K562 (cell line): ENCODE measurements around the gene INTS6. TPM values are rescaled to one million over a fixed set of nuclear protein-coding genes. Genes with fewer than 3 reads are reported as not detected.

ENCODE experiments used
- ATAC-seq: fragments of 200-7000 bp; cut with Tn5 transposase; 3 replicates; pipeline ENCODE4 v1.9.1; 2020; ENCODE audit warnings: moderate library complexity
- BruUV-seq: library from RNA; stranded (reverse); fragments of 400-500 nt; replicated peaks from 2 replicates; lab custom pipeline; 2021; lab: Mats Ljungman, UMichigan
- CTCF ChIA-PET: fragments of 300-600 bp; formaldehyde crosslinking; extraction: SDS; loops from one replicate; lab custom pipeline; 2021; ENCODE audit warnings: low intra/inter-chr PET ratio; lab: Yijun Ruan, JAX
- POLR2A ChIA-PET: fragments of 300-600, 350-650 bp; sonication (Branson Sonifier 250); formaldehyde crosslinking; extraction: SDS; loops from one replicate; lab custom pipeline; 2021; ENCODE audit warnings: antibody characterized with exemption, inconsistent platforms; lab: Yijun Ruan, JAX
- DNase-seq, 4 experiments: peaks; one replicate each; pipeline versions ENCODE4 v3.0.0 to v3.0.0-alpha.2; 2011 to 2018; ENCODE audit warnings: low spot score in 3 of 4, mixed read lengths in 3 of 4; ENCODE audit errors: extremely low read depth in 1 of 4
- FAIRE-seq: peaks from 2 replicates; lab custom pipeline; 2011; peaks lifted over from hg19 to GRCh38; lab: Jason Lieb, UNC
- H2AFZ ChIP-seq: 2 replicates; pipeline ENCODE4 v1.6.0; 2011; ENCODE audit warnings: low read depth, low read length, control low read depth, inconsistent platforms
- H3K27ac ChIP-seq: fragments of 200-600 bp; 3 replicates; pipeline ENCODE4 v1.8.0; 2011; ENCODE audit warnings: low read depth, mild to moderate bottlenecking, control low read depth, inconsistent platforms, low read length, moderate library complexity, mixed read lengths; ENCODE audit errors: extremely low read depth
- H3K27me3 ChIP-seq, 2 experiments: fragments of 300-600 bp in 1 of 2; 2 replicates in 1 of 2; 3 replicates in 1 of 2; pipeline versions ENCODE4 v1.6.0 to v1.8.0; 2011; ENCODE audit warnings: inconsistent platforms in 2 of 2, low read length in 2 of 2, mild to moderate bottlenecking in 1 of 2, mixed read lengths in 1 of 2, moderate library complexity in 1 of 2; ENCODE audit not compliant: control insufficient read depth in 2 of 2, insufficient read depth in 2 of 2
- H3K36me3 ChIP-seq: fragments of 300-600 bp; 3 replicates; pipeline ENCODE4 v1.8.0; 2011; ENCODE audit warnings: mild to moderate bottlenecking, low read length, inconsistent platforms; ENCODE audit not compliant: control insufficient read depth, insufficient read depth
- H3K4me1 ChIP-seq, 2 experiments: fragments of 200-600 bp in 1 of 2; replicated peaks in 1 of 2; 2 replicates in 1 of 2; 3 replicates in 1 of 2; pipeline versions ENCODE4 v1.5.1 to v1.8.0; 2011; ENCODE audit warnings: inconsistent platforms in 2 of 2, low read length in 2 of 2, mild to moderate bottlenecking in 1 of 2, mixed read lengths in 1 of 2, moderate library complexity in 1 of 2; ENCODE audit not compliant: control insufficient read depth in 2 of 2, insufficient read depth in 2 of 2
- H3K4me2 ChIP-seq: 2 replicates; pipeline ENCODE4 v1.6.1; 2011; ENCODE audit warnings: low read length, control low read depth, inconsistent platforms, mixed read lengths; ENCODE audit not compliant: insufficient read depth
- H3K4me3 ChIP-seq: fragments of 200-600 bp; sonication (generic), shearing (Covaris generic); 2 replicates; pipeline ENCODE4 v1.5.1; 2016; ENCODE audit warnings: control low read depth, inconsistent platforms
- H3K79me2 ChIP-seq: fragments of 200-600 bp; 3 replicates; pipeline ENCODE4 v1.8.0; 2011; ENCODE audit warnings: low read length, inconsistent platforms; ENCODE audit not compliant: control insufficient read depth, insufficient read depth
- H3K9ac ChIP-seq, 2 experiments: 2 replicates each; pipeline versions ENCODE4 v1.6.0 to v1.6.1; 2011; ENCODE audit warnings: low read depth in 2 of 2, low read length in 2 of 2, control low read depth in 1 of 2, inconsistent platforms in 1 of 2, mild to moderate bottlenecking in 1 of 2, mixed read lengths in 1 of 2; ENCODE audit not compliant: insufficient read depth in 1 of 2
- H3K9me1 ChIP-seq: one replicate; pipeline ENCODE4 v1.6.0; 2011; ENCODE audit warnings: inconsistent platforms, mild to moderate bottlenecking, low read length, moderate library complexity; ENCODE audit not compliant: control insufficient read depth, insufficient read depth
- H3K9me3 ChIP-seq: replicated peaks from 2 replicates; pipeline ENCODE4 v1.5.1; 2011; ENCODE audit warnings: low read depth, low read length, inconsistent platforms; ENCODE audit not compliant: control insufficient read depth, insufficient read depth
- H4K20me1 ChIP-seq: replicated peaks from 2 replicates; pipeline ENCODE4 v1.6.1; 2011; ENCODE audit warnings: low read length, inconsistent platforms, mixed read lengths; ENCODE audit not compliant: control insufficient read depth, insufficient read depth
- ARID2 ChIP-seq: fragments of 450-650 bp; IDR thresholded peaks from 2 replicates; pipeline ENCODE4 v1.6.1; 2017; ENCODE audit warnings: antibody characterized with exemption, mild to moderate bottlenecking
- COPS2 ChIP-seq: fragments of 450-650 bp; conservative IDR thresholded peaks from 2 replicates; pipeline ENCODE4 v1.6.1; 2016; ENCODE audit warnings: mild to moderate bottlenecking, moderate library complexity
- GTF2F1 ChIP-seq: IDR thresholded peaks from 2 replicates; pipeline ENCODE4 v1.6.1; 2011; ENCODE audit warnings: low read depth, low read length, improper control_type of control experiment
- HCFC1 ChIP-seq: IDR thresholded peaks from 2 replicates; pipeline ENCODE4 v1.6.1; 2012; ENCODE audit warnings: low read depth, low read length, improper control_type of control experiment
- HDGF ChIP-seq: fragments of 450-650 bp; IDR thresholded peaks from 2 replicates; pipeline ENCODE4 v1.6.1; 2016
- KLF1 ChIP-seq: fragments of 450-650 bp; IDR thresholded peaks from 2 replicates; pipeline ENCODE4 v1.6.1; 2016; ENCODE audit warnings: missing genetic modification characterization, missing compliant biosample characterization
- NCOA6 ChIP-seq: fragments of 450-650 bp; IDR thresholded peaks from 2 replicates; pipeline ENCODE4 v1.6.1; 2017; ENCODE audit warnings: mild to moderate bottlenecking
- PHB ChIP-seq: fragments of 250-450 bp; sonication (Bioruptor Pico); IDR thresholded peaks from 2 replicates; pipeline ENCODE4 v1.5.0; 2021
- RNF2 ChIP-seq: sonication (generic); IDR thresholded peaks from 2 replicates; pipeline ENCODE4 v1.6.1; 2016
- TFAM ChIP-seq: fragments of 250-450 bp; sonication (Bioruptor Pico); conservative IDR thresholded peaks from 2 replicates; pipeline ENCODE4 v1.5.0; 2021; ENCODE audit warnings: mild to moderate bottlenecking, moderate library complexity
- ZNF140 ChIP-seq: fragments of 250-450 bp; sonication (Bioruptor Pico); IDR thresholded peaks from 2 replicates; pipeline ENCODE4 v1.8.0; 2021; ENCODE audit warnings: moderate library complexity, mild to moderate bottlenecking, inconsistent platforms
- ZNF551 ChIP-seq: fragments of 250-450 bp; sonication (Bioruptor Pico); IDR thresholded peaks from 2 replicates; pipeline ENCODE4 v1.5.0; 2021; ENCODE audit warnings: mild to moderate bottlenecking, moderate library complexity
- ZNF584 ChIP-seq: fragments of 200-800 bp; sonication (Bioruptor generic); IDR thresholded peaks from 2 replicates; pipeline ENCODE4 v1.6.1; 2016; ENCODE audit warnings: low read depth, mild to moderate bottlenecking, missing genetic modification characterization, missing compliant biosample characterization
- ZNF586 ChIP-seq: fragments of 450-650 bp; formaldehyde crosslinking; conservative IDR thresholded peaks from 2 replicates; pipeline ENCODE4 v1.4.0; 2020; ENCODE audit warnings: mild to moderate bottlenecking, moderate library complexity
- ZNF75A ChIP-seq: fragments of 450-650 bp; formaldehyde crosslinking; IDR thresholded peaks from 2 replicates; pipeline ENCODE4 v1.4.0; 2020; ENCODE audit warnings: mild to moderate bottlenecking
- WGBS: fragments of 100-300 bp; shearing (Covaris generic); methylation state at CpG from one replicate; pipeline ENCODE4 v1.1.6; 2016; ENCODE audit warnings: low coverage, mixed read lengths; ENCODE audit not compliant: insufficient coverage; ENCODE audit errors: missing lambda C conversion rate; 5-methylcytosine and 5-hydroxymethylcytosine counted together
- in situ Hi-C: fragments of 300-500 bp; cut with MboI; formaldehyde crosslinking; loops from 4 replicates; pipeline ENCODE4 v1.15.0; 2018; ENCODE audit warnings: inconsistent platforms, mixed read lengths
- intact Hi-C: fragments of 100-400 bp; cut with micrococcal nuclease; formaldehyde crosslinking; loops from 2 replicates; pipeline ENCODE4 v1.14.2; 2022
- polyA plus RNA-seq, 8 experiments: library from polyadenylated mRNA; depleted of rRNA in 4 of 8; stranded (reverse) in 5 of 8; unstranded in 3 of 8; fragments of >200 nt; fragmentation: Nextera tagmentation in 2 of 8; fragmentation: Illumina TruSeq in 1 of 8; extraction: Ambion mirVana in 2 of 8; extraction: Trizol in 1 of 8; gene quantifications; 2 replicates each; pipeline versions ENCODE4 v1.2.1 to v1.2.3, GENCODE V29; 2011 to 2014; ENCODE audit warnings: inconsistent platforms in 1 of 8, missing spikeins in 1 of 8
- total RNA-seq, 7 experiments: library from RNA; depleted of rRNA in 6 of 7; stranded (reverse); fragments of >200 nt in 6 of 7; fragmentation: Illumina TruSeq in 2 of 7; extraction: Trizol in 2 of 7; gene quantifications; 2 replicates each; pipeline versions ENCODE4 v1.2.1 to v1.2.3, GENCODE V29; 2011 to 2021; ENCODE audit warnings: low replicate concordance in 1 of 7
- TF ChIP-seq, protein P1 (sequence below): fragments of 450-650 bp; conservative IDR thresholded peaks from 2 replicates; pipeline ENCODE4 v1.6.1; 2016; ENCODE audit warnings: missing genetic modification characterization, low read depth, mild to moderate bottlenecking, control low read depth, missing compliant biosample characterization
- TF ChIP-seq, protein P2 (sequence below), 2 experiments: fragments of 450-650 bp in 1 of 2; sonication (generic) in 1 of 2; formaldehyde crosslinking; conservative IDR thresholded peaks; 2 replicates each; pipeline versions ENCODE4 v1.4.0 to v1.8.1; 2020 to 2022; ENCODE audit warnings: mild to moderate bottlenecking in 1 of 2, missing genetic modification reagents in 1 of 2
- TF ChIP-seq, protein P3 (sequence below): sonication (generic); formaldehyde crosslinking; IDR thresholded peaks from 2 replicates; pipeline ENCODE4 v1.9.0; 2022; ENCODE audit warnings: mild to moderate bottlenecking, missing genetic modification reagents

The INTS6 gene
- total and polyA plus RNA-seq, 9 of the 15 experiments (the other 6 are each of a cell fraction or from before 2014, with no cell fraction given), result 3.7 to 29.8 (median 16.1) TPM

GRCh38 chr13:51328488-51328887 is 124.3 kb downstream of the INTS6 start (continued):
- TF ChIP-seq ZNF75A, result no peak
- TF ChIP-seq ZNF586 (CRISPR knock-in tag), result no peak

GRCh38 chr13:51327961-51328360 is 124.9 kb downstream of the INTS6 start:
- intact Hi-C loops, result no loop called here
- FAIRE-seq (no peak), DNase-seq (no peak), ATAC-seq (no peak)
- no peak overlapping the region for H3K4me3 ChIP-seq
- BruUV-seq, result no TSS peak
- H3K4me2 ChIP-seq, result no peak overlapping the region
- H3K79me2 ChIP-seq, result no peaks in the 10 kb centered on the region
- no peak overlapping the region for H2AFZ ChIP-seq
- no peak overlapping the region for H3K9ac ChIP-seq
- H3K27me3 ChIP-seq, result no peaks in the 10 kb centered on the region; a peak in 2 of 5 replicates
- 9% methylated on average over 2 of the region's 2 CpGs for WGBS
- H3K4me1 ChIP-seq, result no peaks in the 10 kb centered on the region; a peak in 2 of 5 replicates
- TF ChIP-seq, protein P1, sequence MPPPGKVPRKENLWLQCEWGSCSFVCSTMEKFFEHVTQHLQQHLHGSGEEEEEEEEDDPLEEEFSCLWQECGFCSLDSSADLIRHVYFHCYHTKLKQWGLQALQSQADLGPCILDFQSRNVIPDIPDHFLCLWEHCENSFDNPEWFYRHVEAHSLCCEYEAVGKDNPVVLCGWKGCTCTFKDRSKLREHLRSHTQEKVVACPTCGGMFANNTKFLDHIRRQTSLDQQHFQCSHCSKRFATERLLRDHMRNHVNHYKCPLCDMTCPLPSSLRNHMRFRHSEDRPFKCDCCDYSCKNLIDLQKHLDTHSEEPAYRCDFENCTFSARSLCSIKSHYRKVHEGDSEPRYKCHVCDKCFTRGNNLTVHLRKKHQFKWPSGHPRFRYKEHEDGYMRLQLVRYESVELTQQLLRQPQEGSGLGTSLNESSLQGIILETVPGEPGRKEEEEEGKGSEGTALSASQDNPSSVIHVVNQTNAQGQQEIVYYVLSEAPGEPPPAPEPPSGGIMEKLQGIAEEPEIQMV (tag), result no peak
- no peak for TF ChIP-seq KLF1 (tag)
- TF ChIP-seq ARID2, result no peak
- no peak for TF ChIP-seq PHB
- TF ChIP-seq, protein P2, sequence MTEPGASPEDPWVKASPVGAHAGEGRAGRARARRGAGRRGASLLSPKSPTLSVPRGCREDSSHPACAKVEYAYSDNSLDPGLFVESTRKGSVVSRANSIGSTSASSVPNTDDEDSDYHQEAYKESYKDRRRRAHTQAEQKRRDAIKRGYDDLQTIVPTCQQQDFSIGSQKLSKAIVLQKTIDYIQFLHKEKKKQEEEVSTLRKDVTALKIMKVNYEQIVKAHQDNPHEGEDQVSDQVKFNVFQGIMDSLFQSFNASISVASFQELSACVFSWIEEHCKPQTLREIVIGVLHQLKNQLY (CRISPR knock-in tag; conservative IDR thresholded peaks at IDR 0.05), result no peak
- no peak for TF ChIP-seq RNF2
- no peak for TF ChIP-seq NCOA6
- TF ChIP-seq ZNF140 (CRISPR knock-in tag), result no peak
- no peak for TF ChIP-seq HCFC1
- TF ChIP-seq GTF2F1, result no peak
- TF ChIP-seq ZNF586 (CRISPR knock-in tag), result no peak
- TF ChIP-seq, protein P3, sequence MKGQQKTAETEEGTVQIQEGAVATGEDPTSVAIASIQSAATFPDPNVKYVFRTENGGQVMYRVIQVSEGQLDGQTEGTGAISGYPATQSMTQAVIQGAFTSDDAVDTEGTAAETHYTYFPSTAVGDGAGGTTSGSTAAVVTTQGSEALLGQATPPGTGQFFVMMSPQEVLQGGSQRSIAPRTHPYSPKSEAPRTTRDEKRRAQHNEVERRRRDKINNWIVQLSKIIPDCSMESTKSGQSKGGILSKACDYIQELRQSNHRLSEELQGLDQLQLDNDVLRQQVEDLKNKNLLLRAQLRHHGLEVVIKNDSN (CRISPR knock-in tag), result no peak
- no peak for TF ChIP-seq COPS2
- no peak for TF ChIP-seq ZNF584 (CRISPR knock-in tag)
- no peak for TF ChIP-seq HDGF
- TF ChIP-seq ZNF551 (CRISPR knock-in tag), result no peak
- no peak for TF ChIP-seq TFAM (CRISPR knock-in tag)
- in situ Hi-C loops, result no loop called here
- H4K20me1 ChIP-seq, result no peaks in the 10 kb centered on the region
- ChIA-PET CTCF (no interaction called here), POLR2A (no interaction called here)
- H3K27ac ChIP-seq, result no peak overlapping the region
- no peaks in the 10 kb centered on the region for H3K9me1 ChIP-seq
- no peaks in the 10 kb centered on the region for H3K9me3 ChIP-seq
- no peaks in the 10 kb centered on the region for H3K36me3 ChIP-seq
